K562 (cell line): ENCODE measurements around the gene RTN4. TPM values are rescaled to one million over a fixed set of nuclear protein-coding genes. Genes with fewer than 3 reads are reported as not detected.

ENCODE experiments used
- ATAC-seq: fragments of 200-7000 bp; cut with Tn5 transposase; 3 replicates; pipeline ENCODE4 v1.9.1; 2020; ENCODE audit warnings: moderate library complexity
- BruUV-seq: library from RNA; stranded (reverse); fragments of 400-500 nt; replicated peaks from 2 replicates; lab custom pipeline; 2021; lab: Mats Ljungman, UMichigan
- CTCF ChIA-PET: fragments of 300-600 bp; formaldehyde crosslinking; extraction: SDS; loops from one replicate; lab custom pipeline; 2021; ENCODE audit warnings: low intra/inter-chr PET ratio; lab: Yijun Ruan, JAX
- POLR2A ChIA-PET: fragments of 300-600, 350-650 bp; sonication (Branson Sonifier 250); formaldehyde crosslinking; extraction: SDS; loops from one replicate; lab custom pipeline; 2021; ENCODE audit warnings: antibody characterized with exemption, inconsistent platforms; lab: Yijun Ruan, JAX
- DNase-seq, 4 experiments: peaks; one replicate each; pipeline versions ENCODE4 v3.0.0 to v3.0.0-alpha.2; 2011 to 2018; ENCODE audit warnings: low spot score in 3 of 4, mixed read lengths in 3 of 4; ENCODE audit errors: extremely low read depth in 1 of 4
- FAIRE-seq: peaks from 2 replicates; lab custom pipeline; 2011; peaks lifted over from hg19 to GRCh38; lab: Jason Lieb, UNC
- H2AFZ ChIP-seq: 2 replicates; pipeline ENCODE4 v1.6.0; 2011; ENCODE audit warnings: low read depth, low read length, control low read depth, inconsistent platforms
- H3K27ac ChIP-seq: fragments of 200-600 bp; 3 replicates; pipeline ENCODE4 v1.8.0; 2011; ENCODE audit warnings: low read depth, mild to moderate bottlenecking, control low read depth, inconsistent platforms, low read length, moderate library complexity, mixed read lengths; ENCODE audit errors: extremely low read depth
- H3K27me3 ChIP-seq, 2 experiments: fragments of 300-600 bp in 1 of 2; 2 replicates in 1 of 2; 3 replicates in 1 of 2; pipeline versions ENCODE4 v1.6.0 to v1.8.0; 2011; ENCODE audit warnings: inconsistent platforms in 2 of 2, low read length in 2 of 2, mild to moderate bottlenecking in 1 of 2, mixed read lengths in 1 of 2, moderate library complexity in 1 of 2; ENCODE audit not compliant: control insufficient read depth in 2 of 2, insufficient read depth in 2 of 2
- H3K36me3 ChIP-seq: fragments of 300-600 bp; 3 replicates; pipeline ENCODE4 v1.8.0; 2011; ENCODE audit warnings: mild to moderate bottlenecking, low read length, inconsistent platforms; ENCODE audit not compliant: control insufficient read depth, insufficient read depth
- H3K4me1 ChIP-seq, 2 experiments: fragments of 200-600 bp in 1 of 2; replicated peaks in 1 of 2; 2 replicates in 1 of 2; 3 replicates in 1 of 2; pipeline versions ENCODE4 v1.5.1 to v1.8.0; 2011; ENCODE audit warnings: inconsistent platforms in 2 of 2, low read length in 2 of 2, mild to moderate bottlenecking in 1 of 2, mixed read lengths in 1 of 2, moderate library complexity in 1 of 2; ENCODE audit not compliant: control insufficient read depth in 2 of 2, insufficient read depth in 2 of 2
- H3K4me2 ChIP-seq: 2 replicates; pipeline ENCODE4 v1.6.1; 2011; ENCODE audit warnings: low read length, control low read depth, inconsistent platforms, mixed read lengths; ENCODE audit not compliant: insufficient read depth
- H3K4me3 ChIP-seq: fragments of 200-600 bp; sonication (generic), shearing (Covaris generic); 2 replicates; pipeline ENCODE4 v1.5.1; 2016; ENCODE audit warnings: control low read depth, inconsistent platforms
- H3K79me2 ChIP-seq: fragments of 200-600 bp; 3 replicates; pipeline ENCODE4 v1.8.0; 2011; ENCODE audit warnings: low read length, inconsistent platforms; ENCODE audit not compliant: control insufficient read depth, insufficient read depth
- H3K9ac ChIP-seq, 2 experiments: 2 replicates each; pipeline versions ENCODE4 v1.6.0 to v1.6.1; 2011; ENCODE audit warnings: low read depth in 2 of 2, low read length in 2 of 2, control low read depth in 1 of 2, inconsistent platforms in 1 of 2, mild to moderate bottlenecking in 1 of 2, mixed read lengths in 1 of 2; ENCODE audit not compliant: insufficient read depth in 1 of 2
- H3K9me1 ChIP-seq: one replicate; pipeline ENCODE4 v1.6.0; 2011; ENCODE audit warnings: inconsistent platforms, mild to moderate bottlenecking, low read length, moderate library complexity; ENCODE audit not compliant: control insufficient read depth, insufficient read depth
- H3K9me3 ChIP-seq: replicated peaks from 2 replicates; pipeline ENCODE4 v1.5.1; 2011; ENCODE audit warnings: low read depth, low read length, inconsistent platforms; ENCODE audit not compliant: control insufficient read depth, insufficient read depth
- H4K20me1 ChIP-seq: replicated peaks from 2 replicates; pipeline ENCODE4 v1.6.1; 2011; ENCODE audit warnings: low read length, inconsistent platforms, mixed read lengths; ENCODE audit not compliant: control insufficient read depth, insufficient read depth
- ID3 ChIP-seq, 2 experiments: fragments of 250-450 bp in 1 of 2; fragments of 450-650 bp in 1 of 2; sonication (Bioruptor Pico) in 1 of 2; IDR thresholded peaks; 2 replicates each; pipeline versions ENCODE4 v1.6.1 to v1.8.0; 2016 to 2021; ENCODE audit warnings: mild to moderate bottlenecking in 2 of 2, moderate library complexity in 2 of 2, missing compliant biosample characterization in 1 of 2, missing genetic modification characterization in 1 of 2
- KLF1 ChIP-seq: fragments of 450-650 bp; IDR thresholded peaks from 2 replicates; pipeline ENCODE4 v1.6.1; 2016; ENCODE audit warnings: missing genetic modification characterization, missing compliant biosample characterization
- LCOR ChIP-seq: sonication (generic); formaldehyde crosslinking; IDR thresholded peaks from 2 replicates; pipeline ENCODE4 v1.8.0; 2022; ENCODE audit warnings: mild to moderate bottlenecking, missing genetic modification reagents
- POLR2AphosphoS5 ChIP-seq: IDR thresholded peaks from 2 replicates; pipeline ENCODE4 v1.6.1; 2011; ENCODE audit warnings: mild to moderate bottlenecking, low read depth, low read length, moderate library complexity; ENCODE audit not compliant: control insufficient read depth, insufficient read depth
- RBBP5 ChIP-seq: fragments of 200-600 bp; sonication (generic); IDR thresholded peaks from 2 replicates; pipeline ENCODE4 v1.6.1; 2012; ENCODE audit warnings: borderline replicate concordance, mild to moderate bottlenecking, low read length, control low read depth, inconsistent platforms; ENCODE audit not compliant: insufficient read depth, poor library complexity, severe bottlenecking
- RBM22 ChIP-seq: fragments of 200-400 bp; formaldehyde crosslinking; IDR thresholded peaks from 2 replicates; pipeline ENCODE4 v1.6.1; 2018; ENCODE audit warnings: low read length, low read depth; ENCODE audit not compliant: poor library complexity, severe bottlenecking
- STAT5A ChIP-seq: IDR thresholded peaks from 2 replicates; pipeline ENCODE4 v1.6.1; 2012; ENCODE audit warnings: low read length, inconsistent platforms, borderline replicate concordance
- TRIM25 ChIP-seq: fragments of 450-650 bp; IDR thresholded peaks from 2 replicates; pipeline ENCODE4 v1.7.0; 2016; ENCODE audit warnings: borderline replicate concordance
- YY1 ChIP-seq, 3 experiments: IDR thresholded peaks; 2 replicates each; pipeline ENCODE4 v1.6.1; 2011; ENCODE audit warnings: low read length in 2 of 3, mild to moderate bottlenecking in 2 of 3, moderate library complexity in 2 of 3, borderline replicate concordance in 1 of 3, control low read depth in 1 of 3, low read depth in 1 of 3; ENCODE audit not compliant: insufficient read depth in 3 of 3, insufficient replicate concordance in 2 of 3, control insufficient read depth in 1 of 3, insufficient read length in 1 of 3; ENCODE audit errors: extremely low read depth in 1 of 3
- ZFP1 ChIP-seq: fragments of 450-650 bp; formaldehyde crosslinking; IDR thresholded peaks from 2 replicates; pipeline ENCODE4 v1.4.0; 2020; ENCODE audit warnings: mild to moderate bottlenecking, mixed read lengths
- WGBS: fragments of 100-300 bp; shearing (Covaris generic); methylation state at CpG from one replicate; pipeline ENCODE4 v1.1.6; 2016; ENCODE audit warnings: low coverage, mixed read lengths; ENCODE audit not compliant: insufficient coverage; ENCODE audit errors: missing lambda C conversion rate; 5-methylcytosine and 5-hydroxymethylcytosine counted together
- in situ Hi-C: fragments of 300-500 bp; cut with MboI; formaldehyde crosslinking; loops from 4 replicates; pipeline ENCODE4 v1.15.0; 2018; ENCODE audit warnings: inconsistent platforms, mixed read lengths
- intact Hi-C: fragments of 100-400 bp; cut with micrococcal nuclease; formaldehyde crosslinking; loops from 2 replicates; pipeline ENCODE4 v1.14.2; 2022
- polyA plus RNA-seq, 8 experiments: library from polyadenylated mRNA; depleted of rRNA in 4 of 8; stranded (reverse) in 5 of 8; unstranded in 3 of 8; fragments of >200 nt; fragmentation: Nextera tagmentation in 2 of 8; fragmentation: Illumina TruSeq in 1 of 8; extraction: Ambion mirVana in 2 of 8; extraction: Trizol in 1 of 8; gene quantifications; 2 replicates each; pipeline versions ENCODE4 v1.2.1 to v1.2.3, GENCODE V29; 2011 to 2014; ENCODE audit warnings: inconsistent platforms in 1 of 8, missing spikeins in 1 of 8
- total RNA-seq, 7 experiments: library from RNA; depleted of rRNA in 6 of 7; stranded (reverse); fragments of >200 nt in 6 of 7; fragmentation: Illumina TruSeq in 2 of 7; extraction: Trizol in 2 of 7; gene quantifications; 2 replicates each; pipeline versions ENCODE4 v1.2.1 to v1.2.3, GENCODE V29; 2011 to 2021; ENCODE audit warnings: low replicate concordance in 1 of 7

RTN4 gene
- total and polyA plus RNA-seq, 9 of the 15 experiments (the other 6 are each of a cell fraction or from before 2014, with no cell fraction given) = 73.0 to 248 (median 116) TPM

GRCh38 chr2:54952425-54952824, 97.8 kb downstream of the RTN4 start (continued):
- TF ChIP-seq STAT5A (0 out of 2 replicates have a peak, but pooled peaks have one; percentile 20), ID3 (CRISPR knock-in tag; IDR thresholded peaks at IDR 0.05) (no peak), ID3 (tag; IDR thresholded peaks at IDR 0.05) (no peak), POLR2AphosphoS5 (peak; percentile 22; the same call in 1 of the 2 replicates), LCOR (no peak), RBBP5 (no peak), ZFP1 (CRISPR knock-in tag) (no peak), RBM22 (no peak), TRIM25 (no peak)

GRCh38 chr2:54950811-54951210, 99.4 kb downstream of the RTN4 start:
- BruUV-seq = no TSS peak
- TF ChIP-seq KLF1 (tag) (no peak), YY1 (IDR thresholded peaks at IDR 0.05; ENCODE audit: borderline replicate concordance in 1 of 3, control insufficient read depth in 1 of 3, extremely low read depth in 1 of 3, insufficient read depth in 3 of 3, insufficient read length in 1 of 3, insufficient replicate concordance in 2 of 3, low read depth in 1 of 3, low read length in 2 of 3) (peak in 2 of 3 experiments; percentile 50 to 80)
- CTCF ChIA-PET = interaction anchor here (0.6 kb wide), 1 partner anchor 45 kb away, joined by 6 read pairs; no protein-coding TSS in a partner anchor
- WGBS = 68% methylated on average over 3 of the region's 3 CpGs
- H3K4me3 ChIP-seq = no peak overlapping the region
- H3K9me3 ChIP-seq = no peaks in the 10 kb centered on the region
- H4K20me1 ChIP-seq = no peaks in the 10 kb centered on the region
- H2AFZ ChIP-seq = peak overlapping the region; percentile 71
- in situ Hi-C loops = no loop called here
- no peak for DNase-seq
- H3K9ac ChIP-seq = no peak overlapping the region
- H3K9me1 ChIP-seq = no peaks in the 10 kb centered on the region
- intact Hi-C loops = no loop called here
- no peaks in the 10 kb centered on the region for H3K79me2 ChIP-seq
- FAIRE-seq = no peak
- no peaks in the 10 kb centered on the region for H3K36me3 ChIP-seq
- ATAC-seq = no peak
- POLR2A ChIA-PET = interaction anchor here (0.6 kb wide), 1 partner anchor 362 kb away, joined by 3 read pairs; no protein-coding TSS in a partner anchor
- H3K4me2 ChIP-seq = no peak overlapping the region
- no peak overlapping the region for H3K27ac ChIP-seq
- H3K4me1 ChIP-seq = peaks cover 23 to 34% of the 10 kb centered on the region in 2 experiments
- H3K27me3 ChIP-seq = no peaks in the 10 kb centered on the region; a peak in 1 of 5 replicates
